Lower leg skin (tissue), 3 donors: Measurements from ENCODE around the gene S1PR2.

Experiments used
- POLR2A ChIP-seq, 2 donors: fragments of 450-650 bp; IDR thresholded peaks; one replicate each; pipeline ENCODE4 v1.6.1; 2016 to 2017; ENCODE audit warnings: antibody characterized with exemption in 2 of 2, mild to moderate bottlenecking in 1 of 2, moderate library complexity in 1 of 2
- TF ChIP-seq, protein P1 (sequence below), 3 donors: fragments of 450-650 bp; IDR thresholded peaks; one replicate each; pipeline ENCODE4 v1.5.1; 2016; ENCODE audit warnings: antibody characterized with exemption in 3 of 3, mild to moderate bottlenecking in 3 of 3, moderate library complexity in 2 of 3

DNA sequence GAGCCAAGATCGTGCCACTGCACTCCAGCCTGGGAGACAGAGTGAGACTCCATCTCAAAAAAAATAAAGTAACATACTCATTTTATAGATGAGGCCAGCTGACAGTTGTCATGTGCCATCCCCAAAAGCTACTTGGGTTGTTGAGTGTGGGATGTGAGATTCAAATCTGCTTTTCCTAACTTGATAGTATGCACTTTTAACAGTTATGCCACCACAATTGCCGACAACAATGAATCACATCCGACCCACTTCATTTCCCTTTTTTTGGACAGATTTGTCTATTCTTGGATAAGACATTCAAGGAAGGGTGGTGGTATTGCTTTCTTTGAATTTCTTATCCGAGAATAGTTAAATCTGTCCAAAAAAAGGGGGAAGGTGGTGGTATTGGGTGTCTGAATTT, 20.1 kb downstream of the S1PR2 start:
- no peak for TF ChIP-seq POLR2A (IDR thresholded peaks at IDR 0.05)
- TF ChIP-seq, protein P1, sequence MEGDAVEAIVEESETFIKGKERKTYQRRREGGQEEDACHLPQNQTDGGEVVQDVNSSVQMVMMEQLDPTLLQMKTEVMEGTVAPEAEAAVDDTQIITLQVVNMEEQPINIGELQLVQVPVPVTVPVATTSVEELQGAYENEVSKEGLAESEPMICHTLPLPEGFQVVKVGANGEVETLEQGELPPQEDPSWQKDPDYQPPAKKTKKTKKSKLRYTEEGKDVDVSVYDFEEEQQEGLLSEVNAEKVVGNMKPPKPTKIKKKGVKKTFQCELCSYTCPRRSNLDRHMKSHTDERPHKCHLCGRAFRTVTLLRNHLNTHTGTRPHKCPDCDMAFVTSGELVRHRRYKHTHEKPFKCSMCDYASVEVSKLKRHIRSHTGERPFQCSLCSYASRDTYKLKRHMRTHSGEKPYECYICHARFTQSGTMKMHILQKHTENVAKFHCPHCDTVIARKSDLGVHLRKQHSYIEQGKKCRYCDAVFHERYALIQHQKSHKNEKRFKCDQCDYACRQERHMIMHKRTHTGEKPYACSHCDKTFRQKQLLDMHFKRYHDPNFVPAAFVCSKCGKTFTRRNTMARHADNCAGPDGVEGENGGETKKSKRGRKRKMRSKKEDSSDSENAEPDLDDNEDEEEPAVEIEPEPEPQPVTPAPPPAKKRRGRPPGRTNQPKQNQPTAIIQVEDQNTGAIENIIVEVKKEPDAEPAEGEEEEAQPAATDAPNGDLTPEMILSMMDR (IDR thresholded peaks at IDR 0.05), result no peak
